ENCODE measurements around the gene RPTOR.
"Not testable (repeated sequence)": the region's sequence is repeated elsewhere in the genome, so short reads cannot be mapped to it uniquely, and the experiment has no call there.

The RPTOR gene

DNA sequence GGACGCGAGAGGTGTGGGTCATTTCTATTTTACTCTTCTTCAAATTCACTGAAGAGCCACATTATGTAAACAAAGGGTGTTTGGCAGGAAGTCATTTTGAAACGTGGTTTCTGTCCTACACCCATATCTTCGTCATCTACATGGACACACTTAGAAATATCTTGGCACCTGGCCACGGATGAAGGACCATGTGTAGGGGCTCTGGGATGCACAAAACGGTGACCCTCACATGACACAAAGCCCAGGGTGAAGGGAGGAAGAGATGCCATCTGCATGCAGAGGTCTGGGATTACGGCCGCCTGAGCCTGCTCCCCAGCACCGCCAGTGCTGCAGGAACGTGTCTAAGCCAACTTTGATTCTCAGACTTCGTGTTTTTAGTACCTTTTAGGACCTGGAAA lies 316.8 kb downstream of the RPTOR start:
- no peak for DNase-seq (ENCODE audit: low read depth in 2 of 2)

DNA sequence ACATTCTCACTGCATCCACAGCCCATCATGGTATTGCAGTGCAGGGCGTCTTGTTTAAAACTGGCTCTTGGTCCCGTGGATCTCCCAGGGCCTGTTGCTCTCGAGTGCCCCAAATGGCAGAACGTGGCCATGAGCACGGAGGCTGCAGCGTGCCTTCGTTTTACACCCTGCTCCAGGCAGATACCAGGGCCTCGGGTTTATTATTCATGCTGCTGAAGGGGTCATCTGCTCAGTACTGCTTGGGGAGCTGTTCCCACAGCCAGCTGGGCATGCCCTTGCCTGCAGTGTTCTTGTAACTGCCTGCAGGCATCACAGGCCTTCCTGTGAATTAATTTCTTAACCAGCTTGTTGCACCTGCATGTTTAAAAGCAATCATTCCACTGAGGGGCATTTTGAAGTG lies 317.3 kb downstream of the RPTOR start:
- no peak for DNase-seq (ENCODE audit: low read depth in 2 of 2)

DNA sequence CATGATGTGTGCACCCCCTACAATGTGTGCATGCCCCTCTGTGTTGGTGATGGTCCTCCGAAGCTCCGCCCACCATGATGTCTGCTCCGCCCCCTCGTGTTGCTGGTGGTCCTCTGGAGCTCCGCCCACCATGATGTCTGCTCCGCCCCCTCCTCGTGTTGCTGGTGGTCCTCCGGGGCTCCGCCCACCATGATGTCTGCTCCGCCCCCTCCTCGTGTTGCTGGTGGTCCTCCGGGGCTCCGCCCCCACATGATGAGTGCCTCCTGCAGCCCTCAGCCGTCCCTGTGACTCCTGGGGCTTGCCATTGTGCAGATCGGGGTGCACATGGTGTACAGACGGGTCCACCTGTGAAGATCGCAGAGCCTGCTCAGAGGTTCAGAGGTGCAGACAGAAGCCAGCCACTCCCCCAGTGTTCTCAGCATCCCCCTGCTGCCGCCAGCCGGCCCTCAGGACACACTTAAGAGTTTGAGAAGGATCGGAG lies 317.9 kb downstream of the RPTOR start:
- DNase-seq (ENCODE audit: low read depth in 2 of 2), result no peak

DNA sequence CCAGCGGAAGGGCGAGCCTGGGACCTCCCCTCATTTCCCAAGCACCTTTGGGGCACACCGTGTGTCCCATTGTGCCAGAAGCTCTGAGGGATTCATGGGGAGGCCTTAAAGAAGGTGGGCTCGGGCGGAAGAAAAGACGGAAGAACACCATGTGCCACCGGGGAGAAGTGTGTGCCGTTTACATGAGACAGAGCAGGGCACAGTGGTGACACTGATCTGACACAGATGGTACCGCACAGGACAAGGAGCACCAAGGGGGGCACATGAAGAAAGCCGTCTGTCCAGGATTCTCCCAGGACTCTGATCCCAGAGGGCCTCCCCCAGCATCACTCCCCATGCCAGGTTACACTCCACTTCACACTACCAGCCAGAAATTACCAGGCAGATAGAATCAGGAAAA lies 318.3 kb downstream of the RPTOR start:
- DNase-seq (ENCODE audit: low read depth in 2 of 2), result no peak

DNA sequence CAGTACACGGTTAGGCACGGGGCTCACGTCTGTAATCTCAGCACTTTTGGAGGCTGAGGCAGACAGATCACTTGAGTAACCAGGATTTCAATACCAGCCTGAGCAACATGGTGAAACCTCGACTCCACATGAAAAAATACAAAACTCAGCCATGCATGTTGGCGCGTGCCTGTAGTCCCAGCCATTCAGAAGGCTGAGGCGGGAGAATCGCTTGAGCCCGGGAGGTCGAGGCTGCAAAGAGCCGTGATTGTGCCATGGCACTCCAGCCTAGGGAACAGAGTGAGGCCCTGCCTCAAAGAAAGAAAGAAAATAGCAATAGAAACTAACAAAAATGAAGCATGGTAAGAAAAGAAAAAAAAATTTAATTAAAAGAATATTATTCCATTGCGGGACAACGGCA lies 319.0 kb downstream of the RPTOR start:
- no peak for DNase-seq (ENCODE audit: low read depth in 2 of 2)

DNA sequence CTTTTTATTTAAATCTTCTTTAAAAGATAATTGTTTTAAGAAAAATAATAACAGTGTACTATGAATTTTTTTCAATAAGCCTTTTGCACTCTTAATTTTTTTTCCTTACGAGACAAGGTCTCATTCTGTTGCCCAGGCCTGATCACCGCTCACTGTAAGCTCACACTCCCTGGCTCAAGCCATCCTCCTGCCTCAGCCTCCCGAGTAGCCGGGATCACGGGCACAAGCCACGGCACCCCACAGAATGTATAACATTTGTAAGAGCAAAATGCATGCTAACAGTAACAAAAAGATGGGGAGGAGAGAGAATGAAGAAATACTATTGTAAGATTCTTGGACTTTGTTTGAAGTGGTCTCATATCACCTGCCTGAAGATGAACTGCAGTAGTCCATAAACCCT lies 320.1 kb downstream of the RPTOR start:
- no peak for DNase-seq (ENCODE audit: low read depth in 2 of 2)

DNA sequence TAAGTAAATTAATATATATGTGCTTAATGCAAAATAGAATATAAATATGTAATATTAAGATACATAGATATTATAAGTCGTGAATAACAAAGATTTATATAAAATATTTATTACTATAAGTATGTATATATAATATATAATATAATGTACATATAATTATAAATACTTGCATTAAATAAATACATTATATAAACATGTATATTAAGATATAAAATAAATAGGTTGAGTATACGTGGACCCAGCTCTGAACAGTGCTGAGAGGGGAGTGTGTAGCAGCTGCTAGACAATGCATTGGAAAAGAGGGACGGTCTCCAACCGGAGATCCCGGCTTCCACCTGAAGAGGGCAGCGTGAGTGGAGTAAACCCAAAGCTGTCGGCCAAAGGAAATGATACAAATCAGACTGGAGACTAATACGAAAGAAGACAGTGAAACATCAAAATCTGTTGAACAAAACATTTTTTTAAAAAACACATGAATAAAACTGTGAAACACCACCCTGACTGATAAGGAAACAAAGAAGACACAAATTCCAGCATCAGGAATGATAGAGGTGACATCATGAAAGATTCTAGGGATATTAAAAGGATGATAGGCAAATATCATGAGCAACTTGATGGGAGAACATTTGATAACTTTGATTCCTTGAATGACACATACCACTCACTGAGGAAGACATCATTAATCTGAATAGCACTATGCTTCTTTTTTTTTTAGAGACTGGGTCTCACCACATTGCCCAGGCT lies 321.6 kb downstream of the RPTOR start:
- DNase-seq (ENCODE audit: low read depth in 2 of 2), result peak in 1 of 2 donors; percentile 55

DNA sequence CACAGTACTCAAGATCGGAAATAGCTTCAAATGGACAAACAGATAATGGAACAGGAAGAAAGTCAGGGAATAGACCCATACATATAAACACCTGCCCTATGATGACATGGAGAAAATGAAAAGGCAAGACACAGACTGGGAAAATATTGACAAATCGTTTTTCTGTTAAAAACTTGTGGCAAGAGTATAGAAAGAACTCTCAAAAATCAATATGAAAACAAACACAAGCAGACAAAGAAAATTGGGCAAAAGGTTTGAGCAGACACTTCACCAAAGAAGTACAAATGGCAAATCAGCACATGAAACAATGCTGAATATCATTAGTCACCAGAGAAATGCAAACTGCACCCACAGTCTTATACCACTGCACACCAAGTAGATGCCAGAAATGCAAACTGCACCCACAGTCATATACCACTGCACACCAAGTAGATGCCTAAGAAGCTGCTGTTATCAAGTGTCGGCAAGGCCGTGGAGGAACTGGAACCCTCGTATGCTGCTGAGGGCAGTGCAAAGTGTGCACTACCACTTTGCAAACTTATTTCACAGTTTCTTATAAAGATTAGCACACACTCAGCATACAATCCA lies 323.5 kb downstream of the RPTOR start:
- DNase-seq (ENCODE audit: low read depth in 2 of 2), result no peak

DNA sequence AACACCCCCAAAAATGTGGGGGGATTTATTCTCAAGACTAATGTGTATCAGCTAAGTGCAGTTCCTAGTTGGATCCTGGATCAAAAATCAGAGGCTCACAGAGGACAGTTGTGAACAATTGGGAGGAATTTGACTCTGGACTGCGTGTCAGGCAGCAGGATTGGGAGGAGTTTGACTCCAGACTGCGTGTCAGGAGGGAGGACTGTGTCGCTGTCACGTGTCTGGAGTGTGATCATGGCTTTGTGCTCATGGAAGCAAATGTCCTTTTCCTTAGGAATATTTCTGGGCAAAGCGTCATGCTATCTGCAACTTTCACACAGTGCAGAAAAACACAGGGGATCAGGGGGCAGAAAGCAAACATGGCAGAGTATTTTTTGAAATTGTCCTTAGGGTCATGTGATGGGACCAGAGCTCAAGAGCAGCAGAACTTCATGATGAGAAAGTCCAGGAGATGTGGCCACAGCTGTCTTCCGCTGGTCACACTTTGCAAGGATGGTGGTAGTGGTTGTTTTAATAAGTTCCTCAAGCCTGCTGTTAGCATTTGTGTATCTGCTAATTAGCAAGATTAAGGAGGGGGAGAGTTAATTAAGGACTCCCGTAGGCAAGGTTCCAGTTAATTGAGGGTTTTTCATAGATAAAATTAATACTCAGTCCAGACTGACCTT lies 325.0 kb downstream of the RPTOR start:
- no peak for DNase-seq (ENCODE audit: low read depth in 2 of 2)

DNA sequence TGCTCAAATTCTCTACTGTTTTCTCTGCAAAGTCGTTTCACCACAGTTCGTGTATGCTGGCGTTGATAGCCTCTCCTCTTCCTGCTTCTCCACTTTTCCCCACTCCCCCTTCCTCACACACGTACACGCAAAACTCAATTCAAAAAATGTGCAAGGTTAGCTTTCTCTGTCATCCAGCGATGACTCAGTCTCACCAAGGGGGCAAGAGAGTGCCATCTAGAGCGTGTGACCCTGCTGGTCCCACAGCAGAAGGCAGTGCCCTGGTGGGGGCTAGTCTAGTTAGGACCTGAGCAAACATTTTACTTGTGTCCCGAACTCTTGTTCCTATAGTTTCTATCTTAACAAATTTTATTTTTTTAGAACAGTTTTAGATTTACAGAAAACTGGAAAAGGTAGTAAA lies 325.8 kb downstream of the RPTOR start:
- no peak for DNase-seq (ENCODE audit: low read depth in 2 of 2)

DNA sequence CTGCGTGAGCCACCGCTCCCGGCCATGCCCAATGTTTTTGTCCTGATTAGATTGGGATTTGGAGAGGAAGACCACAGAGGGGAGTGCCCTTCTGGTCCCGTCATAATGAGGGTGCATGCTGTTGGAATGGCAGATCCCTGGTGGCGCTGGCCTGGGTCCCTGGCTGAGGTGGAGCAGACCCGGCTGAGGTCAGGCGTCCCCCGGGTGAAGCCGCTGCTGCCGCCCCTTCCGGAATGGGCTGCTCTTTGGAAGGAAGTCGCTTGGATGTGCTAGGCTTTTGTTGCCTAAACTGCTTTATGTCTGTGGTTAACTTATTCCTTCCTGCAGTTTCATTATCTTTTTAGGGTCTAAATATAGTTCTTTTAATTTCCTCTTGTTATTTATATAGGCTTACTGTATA lies 326.7 kb downstream of the RPTOR start:
- DNase-seq (ENCODE audit: low read depth in 2 of 2), result no peak

DNA sequence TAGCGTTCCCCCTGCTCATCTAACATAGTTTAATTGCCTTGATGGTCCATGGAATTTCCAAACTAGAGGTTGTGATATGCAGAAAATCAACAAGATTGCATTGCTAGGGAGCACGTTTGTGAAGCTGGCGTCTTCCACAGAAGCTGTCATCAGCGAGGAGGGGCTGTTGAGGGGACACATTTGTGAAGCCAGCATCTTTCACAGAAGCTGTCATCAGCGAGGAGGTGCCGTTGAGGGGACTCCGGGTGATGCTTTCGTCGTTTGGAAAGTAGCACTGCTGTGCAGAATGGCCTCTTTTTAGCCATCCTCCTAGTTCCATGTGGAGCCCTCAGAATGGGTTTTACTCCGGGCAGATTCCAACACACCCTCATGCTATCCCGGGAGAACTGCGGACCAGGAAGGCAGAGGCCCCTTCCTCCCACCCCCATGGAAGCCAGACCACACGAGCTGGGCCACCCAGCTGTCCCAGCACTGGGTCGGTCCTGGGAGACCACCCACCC lies 327.4 kb downstream of the RPTOR start:
- no peak for DNase-seq (ENCODE audit: low read depth in 2 of 2)

DNA sequence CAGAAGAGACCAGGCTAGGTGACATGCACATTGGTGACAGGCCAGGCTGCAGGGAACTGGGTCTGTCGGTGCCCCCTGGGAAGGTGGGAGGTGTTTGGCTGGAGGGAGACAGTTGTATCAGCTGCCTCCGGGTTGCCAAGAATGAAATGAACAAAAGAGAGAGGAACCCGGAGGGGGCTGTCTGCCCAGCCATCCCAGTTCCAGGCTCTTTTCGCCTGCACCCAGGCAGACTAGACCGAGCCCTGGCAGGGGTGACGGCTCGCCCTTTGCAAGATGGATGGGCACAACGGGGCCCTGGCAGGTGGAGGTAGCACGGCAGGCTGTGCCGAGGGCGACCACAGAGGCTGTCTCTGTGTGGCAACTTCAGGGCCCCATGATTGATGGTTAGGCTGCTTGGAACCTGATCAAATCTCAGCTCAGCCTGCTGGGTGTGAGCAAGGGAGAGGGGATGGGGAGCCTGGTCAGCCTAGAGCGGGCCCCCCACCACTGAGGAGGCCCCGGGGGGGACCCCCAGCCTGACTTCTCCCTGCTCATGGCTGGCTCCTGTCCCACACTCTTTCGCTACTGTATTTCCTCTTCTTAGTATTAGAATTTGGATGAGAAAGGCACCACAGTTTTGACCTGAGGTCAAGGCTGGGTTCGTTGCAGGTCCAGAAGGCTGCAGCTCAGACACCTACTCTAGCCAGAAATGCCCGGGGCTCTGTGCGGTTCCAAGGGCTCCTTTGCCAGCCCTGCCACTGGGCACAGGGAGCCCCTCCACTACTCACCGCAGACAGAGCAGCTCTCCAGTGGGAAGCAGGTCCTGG lies 328.1 kb downstream of the RPTOR start:
- DNase-seq (ENCODE audit: low read depth in 2 of 2), result no peak

DNA sequence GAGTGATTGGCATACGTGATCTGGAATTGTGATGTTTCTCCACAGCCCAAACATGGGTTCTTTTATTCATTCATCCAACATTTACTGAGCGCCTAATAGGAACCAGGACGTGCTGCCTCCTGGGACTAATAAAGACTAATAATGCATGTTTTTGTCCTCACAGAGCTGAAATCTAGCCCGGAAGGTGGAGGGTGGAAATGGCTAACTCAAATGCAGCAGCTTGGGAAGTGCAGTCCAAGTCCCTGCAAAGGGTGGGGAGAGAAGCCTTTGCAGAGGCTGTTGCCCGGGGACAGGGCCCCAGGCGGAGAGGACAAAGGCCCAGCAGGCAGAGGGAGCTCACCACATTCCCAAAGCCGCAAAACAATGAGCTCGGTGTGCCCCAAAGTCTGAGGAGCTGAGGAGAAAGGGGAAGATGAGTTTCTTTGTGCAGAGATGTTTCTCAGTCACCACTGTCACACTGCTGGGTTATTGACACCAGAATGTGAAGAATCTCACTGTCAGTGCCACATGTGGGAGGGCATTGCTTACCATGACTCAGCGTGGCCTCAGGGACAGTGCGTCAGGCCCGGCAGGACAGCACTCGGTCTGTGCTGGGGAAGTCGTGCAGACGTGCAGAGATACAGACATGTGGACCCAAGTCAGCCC lies 328.8 kb downstream of the RPTOR start:
- DNase-seq (ENCODE audit: low read depth in 2 of 2), result no peak

DNA sequence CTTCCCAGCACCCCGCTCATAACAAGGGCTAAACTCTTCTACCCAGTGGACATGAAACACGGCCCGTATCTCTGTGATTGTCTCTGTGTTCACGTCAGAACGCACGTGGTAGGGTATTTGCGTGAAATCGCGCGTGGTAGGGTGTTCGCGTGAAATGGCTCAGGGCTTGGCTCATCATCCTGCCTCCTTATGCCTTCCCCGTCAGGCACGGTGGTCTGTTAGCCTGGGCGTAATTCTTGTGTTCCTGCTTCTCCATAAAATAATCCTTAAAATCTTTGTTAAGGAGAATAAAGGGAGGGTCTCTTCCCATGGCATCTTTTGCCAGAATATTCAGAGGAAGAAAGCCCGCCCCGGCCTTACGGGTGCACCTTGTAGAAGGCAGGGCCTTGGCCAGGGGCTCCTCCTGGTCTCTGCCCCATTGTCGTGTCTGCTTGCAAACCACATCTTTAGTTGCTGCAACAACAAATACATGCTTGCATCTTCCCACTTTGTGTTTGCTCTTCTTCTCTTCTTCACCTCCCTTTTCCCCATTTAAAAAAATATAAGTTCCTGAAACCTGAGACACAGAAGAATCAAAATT lies 330.3 kb downstream of the RPTOR start:
- no peak for DNase-seq (ENCODE audit: low read depth in 2 of 2)

DNA sequence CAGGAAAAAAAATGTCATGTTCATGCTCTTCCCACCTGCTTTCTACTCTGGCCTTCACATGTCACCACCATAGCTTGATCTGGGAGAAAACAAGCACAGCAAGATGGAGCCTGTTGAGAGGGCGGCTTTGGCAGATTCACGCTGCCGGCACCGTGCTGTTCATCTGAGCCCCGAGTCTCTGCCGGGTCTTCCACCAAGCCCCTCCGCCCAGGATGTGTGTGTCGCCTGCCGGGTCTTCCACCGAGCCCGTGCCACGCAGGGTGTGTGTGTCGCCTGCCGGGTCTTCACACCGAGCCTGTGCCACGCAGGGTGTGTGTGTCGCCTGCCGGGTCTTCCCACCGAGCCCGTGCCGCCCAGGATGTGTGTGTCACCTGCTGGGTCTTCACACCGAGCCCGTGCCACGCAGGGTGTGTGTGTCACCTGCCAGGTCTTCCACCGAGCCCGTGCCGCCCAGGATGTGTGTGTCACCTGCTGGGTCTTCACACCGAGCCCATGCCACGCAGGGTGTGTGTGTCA lies 330.9 kb downstream of the RPTOR start:
- DNase-seq (ENCODE audit: low read depth in 2 of 2), result not testable (repeated sequence)

DNA sequence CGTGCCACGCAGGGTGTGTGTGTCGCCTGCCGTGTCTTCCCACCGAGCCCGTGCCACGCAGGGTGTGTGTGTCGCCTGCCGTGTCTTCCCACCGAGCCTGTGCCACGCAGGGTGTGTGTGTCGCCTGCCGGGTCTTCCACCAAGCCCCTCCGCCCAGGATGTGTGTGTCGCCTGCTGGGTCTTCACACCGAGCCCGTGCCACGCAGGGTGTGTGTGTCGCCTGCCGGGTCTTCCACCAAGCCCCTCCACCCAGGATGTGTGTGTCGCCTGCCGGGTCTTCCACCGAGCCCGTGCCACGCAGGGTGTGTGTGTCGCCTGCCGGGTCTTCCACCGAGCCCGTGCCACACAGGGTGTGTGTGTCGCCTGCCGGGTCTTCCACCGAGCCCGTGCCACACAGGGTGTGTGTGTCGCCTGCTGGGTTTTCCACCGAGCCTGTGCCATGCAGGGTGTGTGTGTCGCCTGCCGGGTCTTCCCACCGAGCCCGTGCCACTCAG lies 331.9 kb downstream of the RPTOR start:
- not testable (repeated sequence) for DNase-seq (ENCODE audit: low read depth in 2 of 2)

DNA sequence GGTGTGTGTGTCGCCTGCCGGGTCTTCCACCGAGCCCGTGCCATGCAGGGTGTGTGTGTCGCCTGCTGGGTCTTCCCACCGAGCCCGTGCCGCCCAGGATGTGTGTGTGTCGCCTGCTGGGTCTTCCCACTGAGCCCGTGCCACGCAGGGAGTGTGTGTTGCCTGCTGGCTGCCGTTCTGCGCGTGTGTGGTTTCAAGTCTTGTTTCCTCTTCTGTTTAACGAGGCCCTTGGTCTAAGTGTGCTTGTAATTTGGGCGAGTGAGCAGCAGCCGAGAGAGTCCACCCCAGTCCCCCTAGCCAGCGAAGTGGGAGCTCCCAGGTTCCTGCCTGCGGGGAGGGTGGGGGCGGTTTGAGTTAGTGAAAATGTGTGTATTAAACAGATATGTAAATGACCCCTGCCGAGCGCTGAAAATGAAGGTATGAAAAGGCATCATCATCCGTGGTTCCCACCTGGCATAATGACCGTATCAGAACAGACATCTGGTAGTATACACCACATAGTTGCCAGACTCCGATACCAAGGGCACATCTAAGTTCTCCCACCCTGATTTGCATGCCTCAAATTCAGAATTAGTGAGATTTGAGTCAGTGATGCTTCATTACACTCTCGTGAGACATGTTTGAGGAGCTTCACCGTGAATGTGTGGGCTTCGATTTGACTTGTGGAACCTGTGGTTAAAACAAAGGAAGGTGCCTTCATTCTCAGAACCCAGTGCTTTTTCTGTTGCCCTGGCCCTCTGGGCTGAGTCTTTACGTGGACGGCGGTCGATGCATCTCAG lies 332.5 kb downstream of the RPTOR start:
- peak; percentile 64 to 73 for DNase-seq (ENCODE audit: low read depth in 2 of 2)

DNA sequence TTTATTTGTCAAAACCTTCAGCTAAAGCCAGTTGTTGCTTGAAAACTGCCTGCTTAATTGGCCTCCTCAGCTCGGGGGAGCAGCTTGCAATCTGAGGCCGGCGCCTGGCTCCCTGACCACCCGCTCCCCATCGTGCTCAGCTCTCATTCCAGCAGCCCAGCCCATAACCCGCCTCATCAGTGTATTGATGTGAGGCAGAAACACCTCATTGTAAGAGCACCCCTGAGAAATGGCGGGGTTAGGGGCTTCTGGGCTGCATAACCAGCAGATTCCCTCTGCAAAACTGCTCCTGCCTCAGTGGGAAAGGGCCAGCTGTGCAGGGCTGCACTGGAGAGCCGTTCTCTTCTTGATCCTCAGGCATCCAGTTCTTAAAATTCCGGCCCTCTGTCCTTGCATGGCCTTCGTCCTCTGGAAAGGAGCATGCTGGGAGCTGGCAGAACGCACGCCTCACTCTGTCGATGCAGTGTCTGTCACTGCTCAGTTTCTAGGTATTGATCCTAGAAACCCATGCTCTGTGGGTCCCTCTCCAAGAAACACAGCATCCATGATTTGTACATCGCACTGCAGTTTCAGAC lies 333.2 kb downstream of the RPTOR start:
- no peak for DNase-seq (ENCODE audit: low read depth in 2 of 2)

Data from stimulated activated CD8-positive, alpha-beta memory T cell treated with anti-CD3 and anti-CD28 coated beads, Interleukin-15, amount 100 ng/mL, for 48 hours (primary cell).